Mesothelial cell of epicardium (in vitro differentiated cells): Measurements from ENCODE around the gene KRTAP27-1. TPM values are rescaled to one million over a fixed set of nuclear protein-coding genes. Genes with fewer than 3 reads are reported as not detected.

Experiments used
- DNase-seq, 2 experiments: peaks; one replicate each; pipeline ENCODE4 v3.0.0; 2021; ENCODE audit warnings: low spot score in 2 of 2; ENCODE audit not compliant: unreplicated experiment in 2 of 2
- H3K27ac Mint-ChIP-seq: 2 replicates; pipeline ENCODE4 v1.8.0; 2021; ENCODE audit warnings: mixed read lengths
- H3K27me3 Mint-ChIP-seq: 2 replicates; pipeline ENCODE4 v1.8.0; 2021; ENCODE audit warnings: low read depth, mixed read lengths
- H3K36me3 Mint-ChIP-seq: 2 replicates; pipeline ENCODE4 v1.8.0; 2021; ENCODE audit warnings: mixed read lengths
- H3K4me1 Mint-ChIP-seq: 2 replicates; pipeline ENCODE4 v1.8.0; 2021; ENCODE audit warnings: mixed read lengths
- H3K4me3 Mint-ChIP-seq: 2 replicates; pipeline ENCODE4 v1.8.0; 2021; ENCODE audit warnings: mild to moderate bottlenecking, moderate library complexity, mixed read lengths
- H3K9me3 Mint-ChIP-seq: 2 replicates; pipeline ENCODE4 v1.8.0; 2021; ENCODE audit warnings: mixed read lengths
- CTCF ChIP-seq: fragments of 200-600 bp; sonication (generic); IDR thresholded peaks from one replicate; pipeline ENCODE4 v1.5.0; 2021; ENCODE audit warnings: antibody characterized with exemption; ENCODE audit not compliant: unreplicated experiment
- microRNA-seq: library from miRNA; unstranded; fragments of <30 nt; microRNA quantifications from one replicate; pipeline ENCODE4 v1.2.0, GENCODE V29; 2021; ENCODE audit warnings: inconsistent platforms, mixed read lengths
- total RNA-seq: library from RNA; stranded (reverse); gene quantifications from 3 replicates; pipeline ENCODE4 v1.2.1, GENCODE V29; 2021

The KRTAP27-1 gene
- total RNA-seq, 1 donor from 2014 or later, result not detected

DNA sequence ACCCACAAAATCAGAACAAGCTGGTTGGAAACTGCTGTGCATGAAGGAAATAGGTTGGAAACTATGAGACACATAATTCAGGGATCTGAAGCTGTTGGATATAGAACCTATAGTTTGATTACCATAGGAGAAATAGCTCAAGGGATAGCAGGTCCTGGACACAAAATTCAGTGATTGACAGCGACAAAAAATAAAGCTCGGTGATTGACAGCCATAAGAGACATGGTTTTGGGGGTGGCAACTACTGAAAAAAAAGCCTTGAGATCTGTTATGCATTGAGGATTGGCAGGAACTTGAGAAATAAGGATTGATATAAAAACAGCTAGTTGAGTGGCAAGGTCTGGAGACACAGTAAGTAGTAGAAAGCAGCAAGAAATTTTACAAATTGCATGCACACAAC lies 48.3 kb downstream of the KRTAP27-1 start, which contains the start of gene KRTAP25-1:
Gene KRTAP25-1, minus strand, starts transcription at position 300 of the 400 bp plus-strand sequence. Its CDS starts 24 bp downstream, at position 276.
- Mint-ChIP-seq H3K9me3 (peaks cover 5% of the 10 kb centered on the region), H3K4me1 (no peaks in the 10 kb centered on the region), H3K27ac (no peak within 1 kb of the TSS), H3K27me3 (peaks cover 7% of the 10 kb centered on the region), H3K4me3 (no peak within 1 kb of the TSS), H3K36me3 (no peaks in the 10 kb centered on the region)
- DNase-seq, result no peak
- no peak for TF ChIP-seq CTCF

Small RNA genes lying within 50 kb of the gene (microRNA-seq; reads per million reads assigned to microRNA genes)
- not detected for gene MIR4327

Other genes starting within 250 kb of the KRTAP27-1 start
- gene CLDN17, start 170.9 kb downstream of the KRTAP27-1 start, total RNA-seq, result not detected in 3 replicates
- gene CLDN8, start 121.6 kb downstream of the KRTAP27-1 start, total RNA-seq, result 1.2 to 1.4 TPM (median 1.2 TPM) in 3 replicates
- gene KRTAP24-1, start 54.7 kb downstream of the KRTAP27-1 start, total RNA-seq, result not detected in 3 replicates
- not detected in 3 replicates for gene KRTAP25-1, start 48.2 kb downstream of the KRTAP27-1 start, total RNA-seq
- gene KRTAP26-1, start 17.4 kb downstream of the KRTAP27-1 start, total RNA-seq, result not detected in 3 replicates
- not detected in 3 replicates for gene KRTAP23-1, start 10.9 kb upstream of the KRTAP27-1 start, total RNA-seq
- not detected in 3 replicates for gene KRTAP13-2, start 34.6 kb upstream of the KRTAP27-1 start, total RNA-seq
- not detected in 3 replicates for gene KRTAP13-1, start 58.3 kb upstream of the KRTAP27-1 start, total RNA-seq
- not detected in 3 replicates for gene KRTAP13-3, start 88.2 kb upstream of the KRTAP27-1 start, total RNA-seq
- not detected in 3 replicates for gene KRTAP13-4, start 92.5 kb upstream of the KRTAP27-1 start, total RNA-seq
- gene KRTAP15-1, start 102.6 kb upstream of the KRTAP27-1 start, total RNA-seq, result not detected in 3 replicates
- gene KRTAP19-1, start 142.7 kb upstream of the KRTAP27-1 start, total RNA-seq, result not detected in 3 replicates
- gene KRTAP19-2, start 149.7 kb upstream of the KRTAP27-1 start, total RNA-seq, result not detected in 3 replicates
- gene KRTAP19-3, start 154.3 kb upstream of the KRTAP27-1 start, total RNA-seq, result not detected in 3 replicates
- gene KRTAP19-4, start 159.5 kb upstream of the KRTAP27-1 start, total RNA-seq, result not detected in 3 replicates
- gene KRTAP19-5, start 164.4 kb upstream of the KRTAP27-1 start, total RNA-seq, result not detected in 3 replicates
- gene KRTAP19-6, start 204.2 kb upstream of the KRTAP27-1 start, total RNA-seq, result not detected in 3 replicates
- gene KRTAP19-7, start 223.6 kb upstream of the KRTAP27-1 start, total RNA-seq, result not detected in 3 replicates